ENCODE results near the gene SEC61B. TPM values are rescaled to one million over a fixed set of nuclear protein-coding genes. Genes with fewer than 3 reads are reported as not detected.

The SEC61B gene
- total RNA-seq, 4 donors from 2014 or later = 62.5 to 84.0 (median 73.5) TPM

GRCh38 chr9:99185934-99186333, 36.1 kb upstream of the SEC61B start:
- Histone ChIP-seq H3K27ac (no peak overlapping the region), H3K36me3 (no peaks in the 10 kb centered on the region), H3K4me3 (no peak overlapping the region), H3K9me3 (no peaks in the 10 kb centered on the region), H3K27me3 (peaks cover 8% of the 10 kb centered on the region), H3K4me1 (peaks cover 0 to 14% (median 5%) of the 10 kb centered on the region in 3 donors)
- ATAC-seq = no peak
- 100% methylated on average over 1 of the region's 5 CpGs for WGBS, 2 donors (ENCODE audit: low coverage in 1 of 2)
- TF ChIP-seq POLR2A (IDR thresholded peaks at IDR 0.05) (no peak), CTCF (IDR thresholded peaks at IDR 0.05) (no peak)

DNA sequence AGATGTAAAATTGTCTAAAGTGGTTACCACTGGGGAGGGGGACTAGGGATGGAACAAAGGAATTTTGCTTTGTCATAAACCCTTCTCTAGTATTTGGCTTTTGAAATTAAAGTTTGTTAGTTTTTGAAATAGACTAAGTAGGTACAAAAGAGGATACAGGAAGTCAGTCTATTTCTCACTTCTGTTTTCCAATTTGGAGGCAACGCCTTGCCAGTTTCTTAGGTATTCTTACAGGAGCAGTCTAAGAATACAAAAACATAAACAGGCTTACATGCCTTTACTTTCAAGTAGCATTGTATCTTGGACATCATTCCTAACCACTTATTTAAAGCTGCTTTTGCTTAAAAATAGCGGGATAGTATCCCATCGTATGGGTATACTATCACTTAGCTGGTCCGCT, 34.8 kb upstream of the SEC61B start:
- Histone ChIP-seq H3K27me3 (peaks cover 8% of the 10 kb centered on the region), H3K4me1 (peaks cover 0 to 14% (median 5%) of the 10 kb centered on the region in 3 donors), H3K4me3 (no peak overlapping the region), H3K27ac (no peak overlapping the region), H3K9me3 (no peaks in the 10 kb centered on the region), H3K36me3 (no peaks in the 10 kb centered on the region)
- TF ChIP-seq CTCF (IDR thresholded peaks at IDR 0.05) = no peak
- TF ChIP-seq POLR2AphosphoS5 (IDR thresholded peaks at IDR 0.05) = no peak
- no peak for TF ChIP-seq EP300 (IDR thresholded peaks at IDR 0.05)
- TF ChIP-seq POLR2A (IDR thresholded peaks at IDR 0.05) = no peak
- 82 to 86% methylated on average over 4 of the region's 4 CpGs for WGBS, 2 donors (ENCODE audit: low coverage in 1 of 2)
- ATAC-seq = no peak

DNA sequence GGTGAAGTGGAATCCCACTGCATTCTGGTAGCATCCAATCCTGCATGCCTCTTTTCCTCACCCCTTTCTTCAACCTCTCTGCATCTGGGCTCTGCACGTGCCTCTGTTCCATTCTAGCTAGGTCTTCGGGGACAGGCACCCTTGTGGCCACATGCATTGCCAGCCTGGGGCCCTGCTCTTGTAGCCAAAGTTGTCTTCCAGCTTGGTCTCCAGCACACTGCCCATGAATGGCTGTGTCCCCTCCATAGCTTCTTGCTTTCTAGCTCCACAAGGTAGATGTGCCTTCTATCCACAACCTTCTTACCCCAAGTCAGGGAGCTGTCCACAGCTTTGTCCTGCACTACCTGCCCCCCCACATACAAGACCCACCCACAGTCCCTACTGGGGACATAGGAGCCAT, 32.9 kb upstream of the SEC61B start:
- ATAC-seq = no peak
- Histone ChIP-seq H3K4me1 (peaks cover 0 to 11% (median 5%) of the 10 kb centered on the region in 3 donors), H3K27ac (no peak overlapping the region), H3K36me3 (no peaks in the 10 kb centered on the region), H3K27me3 (peaks cover 8% of the 10 kb centered on the region), H3K4me3 (no peak overlapping the region), H3K9me3 (no peaks in the 10 kb centered on the region)
- WGBS, 2 donors (ENCODE audit: low coverage in 1 of 2) = 17 to 85% methylated on average over 1 to 2 of the region's 2 CpGs
- TF ChIP-seq EP300 (IDR thresholded peaks at IDR 0.05) = no peak
- TF ChIP-seq CTCF (IDR thresholded peaks at IDR 0.05) = no peak
- no peak for TF ChIP-seq POLR2A (IDR thresholded peaks at IDR 0.05)
- no peak for TF ChIP-seq POLR2AphosphoS5 (IDR thresholded peaks at IDR 0.05)

DNA sequence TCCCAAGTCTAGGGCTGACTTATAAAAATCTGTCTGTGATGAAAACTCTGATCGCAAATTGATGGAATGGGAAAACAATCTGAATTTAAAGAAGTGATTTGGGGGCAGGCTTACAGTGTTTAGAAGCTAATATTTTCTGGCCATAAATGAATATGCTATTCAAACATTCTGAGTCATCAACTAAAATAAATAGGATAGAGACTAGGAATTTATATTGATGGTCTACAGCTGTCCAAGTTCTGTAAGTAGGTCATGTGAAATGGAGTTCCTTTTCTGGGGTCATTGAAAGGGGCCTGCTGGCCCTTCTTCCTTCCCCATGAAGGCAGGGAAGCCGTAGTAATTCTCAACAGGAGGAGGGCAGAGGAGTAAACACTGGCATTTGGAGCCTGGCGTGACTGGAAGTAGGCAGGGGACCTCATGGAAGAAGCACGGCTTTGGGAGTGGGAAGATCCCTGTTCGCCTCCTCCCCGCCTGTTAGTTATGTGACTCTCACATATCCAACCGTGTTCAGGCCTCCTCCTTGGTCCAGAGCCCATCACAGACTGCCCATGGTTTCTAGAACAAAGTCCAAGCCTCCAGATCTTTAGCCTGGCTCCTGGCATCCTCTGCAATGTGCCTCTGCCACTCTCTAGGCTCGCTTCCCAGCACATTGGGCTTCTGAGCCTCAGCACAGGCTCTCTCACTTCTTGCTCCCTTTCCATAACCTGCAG, 32.0 kb upstream of the SEC61B start:
- Histone ChIP-seq H3K27ac (no peak overlapping the region), H3K27me3 (peaks cover 8% of the 10 kb centered on the region), H3K4me3 (no peak overlapping the region), H3K9me3 (no peaks in the 10 kb centered on the region), H3K4me1 (peaks cover 0 to 2% (median under 1%) of the 10 kb centered on the region in 3 donors), H3K36me3 (no peaks in the 10 kb centered on the region)
- WGBS, 2 donors (ENCODE audit: low coverage in 1 of 2) = 62 to 85% methylated on average over 2 to 7 of the region's 8 CpGs
- TF ChIP-seq CTCF (IDR thresholded peaks at IDR 0.05) (no peak), POLR2AphosphoS5 (IDR thresholded peaks at IDR 0.05) (no peak), POLR2A (IDR thresholded peaks at IDR 0.05) (no peak), EP300 (IDR thresholded peaks at IDR 0.05) (no peak)
- no peak for ATAC-seq

DNA sequence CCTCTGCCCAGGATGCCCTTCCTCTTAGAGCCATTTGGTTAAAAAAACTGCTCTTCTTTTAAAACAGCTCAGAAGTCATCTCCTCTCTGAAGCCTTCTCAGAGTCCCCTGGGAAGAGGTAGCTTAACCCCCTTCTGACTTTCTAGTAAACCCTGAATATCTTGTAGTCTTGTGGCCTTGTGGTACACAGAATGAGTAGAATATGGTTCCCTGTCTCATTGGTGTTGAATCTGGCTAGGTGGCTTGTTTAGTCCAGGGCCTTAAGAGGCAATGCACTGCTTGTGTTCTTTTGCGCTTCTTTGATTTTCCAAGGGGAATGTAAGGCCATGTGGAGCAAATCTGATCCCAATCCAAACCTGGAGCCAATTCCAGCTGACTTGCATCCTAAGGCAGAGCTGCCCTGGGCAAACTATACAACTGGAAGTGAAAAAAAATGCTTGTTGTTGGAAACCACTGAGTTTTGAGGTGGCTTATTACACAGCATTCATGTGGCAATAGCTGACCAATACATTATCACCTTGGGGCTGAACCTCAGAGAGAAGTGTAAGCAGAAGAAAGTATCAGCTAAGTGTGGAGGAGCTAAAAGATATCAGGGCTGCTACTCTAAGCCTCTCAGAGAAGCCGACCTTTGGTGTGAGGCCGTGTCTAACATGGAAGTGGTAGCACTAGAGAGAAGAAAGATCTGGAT, 31.3 kb upstream of the SEC61B start:
- Histone ChIP-seq H3K27me3 (peaks cover 8% of the 10 kb centered on the region), H3K27ac (no peak overlapping the region), H3K36me3 (no peaks in the 10 kb centered on the region), H3K9me3 (no peaks in the 10 kb centered on the region), H3K4me1 (no peaks in the 10 kb centered on the region), H3K4me3 (no peak overlapping the region)
- TF ChIP-seq EP300 (IDR thresholded peaks at IDR 0.05) = no peak
- no peak for TF ChIP-seq CTCF (IDR thresholded peaks at IDR 0.05)
- TF ChIP-seq POLR2AphosphoS5 (IDR thresholded peaks at IDR 0.05) = no peak
- no peak for TF ChIP-seq POLR2A (IDR thresholded peaks at IDR 0.05)
- ATAC-seq = no peak
- 94% methylated on average over 2 of the region's 3 CpGs; no CpG with 5 or more reads in 1 of the 2 donors for WGBS, 2 donors (ENCODE audit: low coverage in 1 of 2)
